K562 (cell line): Measurements from ENCODE around the gene SNX30.

ENCODE experiments used
- CTCF ChIP-seq, 3 experiments: IDR thresholded peaks in 2 of 3; conservative IDR thresholded peaks in 1 of 3; 2 replicates each; pipeline ENCODE4 v1.5.1; 2011 to 2012; ENCODE audit warnings: low read length in 3 of 3, mild to moderate bottlenecking in 3 of 3, control low read depth in 2 of 3, improper control_type of control experiment in 1 of 3, inconsistent platforms in 1 of 3, low read depth in 1 of 3, mixed read lengths in 1 of 3, moderate library complexity in 1 of 3; ENCODE audit not compliant: insufficient read depth in 2 of 3
- HDAC2 ChIP-seq: fragments of 450-650 bp; IDR thresholded peaks from 2 replicates; pipeline ENCODE4 v1.6.1; 2016; ENCODE audit warnings: mild to moderate bottlenecking
- HIVEP1 ChIP-seq: fragments of 250-450 bp; sonication (Bioruptor Pico); IDR thresholded peaks from 2 replicates; pipeline ENCODE4 v1.4.0; 2020; ENCODE audit warnings: mild to moderate bottlenecking
- IRF2 ChIP-seq: sonication (generic); formaldehyde crosslinking; IDR thresholded peaks from 2 replicates; pipeline ENCODE4 v1.8.1; 2022; ENCODE audit warnings: mild to moderate bottlenecking, missing genetic modification reagents
- MBD2 ChIP-seq: sonication (generic); IDR thresholded peaks from 2 replicates; pipeline ENCODE4 v1.6.1; 2016; ENCODE audit warnings: low read depth, borderline replicate concordance
- NRF1 ChIP-seq, 2 experiments: fragments of 450-650 bp; IDR thresholded peaks in 1 of 2; conservative IDR thresholded peaks in 1 of 2; 2 replicates each; pipeline ENCODE4 v1.6.1; 2014; ENCODE audit warnings: mild to moderate bottlenecking in 2 of 2
- POLR2A ChIP-seq: fragments of 450-650 bp; conservative IDR thresholded peaks from 2 replicates; pipeline ENCODE4 v1.6.1; 2016
- TCFL5 ChIP-seq: fragments of 250-450 bp; sonication (Bioruptor Pico); conservative IDR thresholded peaks from 2 replicates; pipeline ENCODE4 v1.6.1; 2021; ENCODE audit warnings: mild to moderate bottlenecking, moderate library complexity, matching md5 sums
- ZNF707 ChIP-seq: fragments of 250-450 bp; sonication (Bioruptor Pico); conservative IDR thresholded peaks from 2 replicates; pipeline ENCODE4 v1.8.0; 2022; ENCODE audit warnings: inconsistent platforms, mild to moderate bottlenecking, moderate library complexity
- ZNF75A ChIP-seq: fragments of 450-650 bp; formaldehyde crosslinking; IDR thresholded peaks from 2 replicates; pipeline ENCODE4 v1.4.0; 2020; ENCODE audit warnings: mild to moderate bottlenecking
- ZSCAN29 ChIP-seq: fragments of 450-650 bp; IDR thresholded peaks from 2 replicates; pipeline ENCODE4 v1.6.1; 2017

- TF ChIP-seq NRF1 (conservative IDR thresholded peaks at IDR 0.05 in 1 of 2, IDR thresholded peaks at IDR 0.05 in 1 of 2) (no peak), HDAC2 (no peak), ZSCAN29 (no peak), HIVEP1 (no peak), ZNF707 (no peak), ZNF75A (CRISPR knock-in tag) (no peak), IRF2 (CRISPR knock-in tag) (no peak), CTCF (IDR thresholded peaks at IDR 0.05 in 2 of 3, conservative IDR thresholded peaks at IDR 0.05 in 1 of 3; ENCODE audit: insufficient read depth in 2 of 3, low read depth in 1 of 3, low read length in 3 of 3) (no peak), POLR2A (no peak), MBD2 (no peak), TCFL5 (CRISPR knock-in tag) (no peak)
These were observed 4.0 kb downstream of the SNX30 start for GRCh38 chr9:112754578-112754977.
